Activated naive CD8-positive, alpha-beta T cell treated with anti-CD3 and anti-CD28 coated beads, Interleukin-2, amount 50 U/mL, for 16 hours (primary cell): ENCODE results near the gene RAB4A.

Experiments
- DNase-seq: peaks from one replicate; pipeline ENCODE4 v3.0.0-alpha.2; 2020; ENCODE audit warnings: low read depth, low spot score

Gene RAB4A, protein sequence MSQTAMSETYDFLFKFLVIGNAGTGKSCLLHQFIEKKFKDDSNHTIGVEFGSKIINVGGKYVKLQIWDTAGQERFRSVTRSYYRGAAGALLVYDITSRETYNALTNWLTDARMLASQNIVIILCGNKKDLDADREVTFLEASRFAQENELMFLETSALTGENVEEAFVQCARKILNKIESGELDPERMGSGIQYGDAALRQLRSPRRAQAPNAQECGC

DNA sequence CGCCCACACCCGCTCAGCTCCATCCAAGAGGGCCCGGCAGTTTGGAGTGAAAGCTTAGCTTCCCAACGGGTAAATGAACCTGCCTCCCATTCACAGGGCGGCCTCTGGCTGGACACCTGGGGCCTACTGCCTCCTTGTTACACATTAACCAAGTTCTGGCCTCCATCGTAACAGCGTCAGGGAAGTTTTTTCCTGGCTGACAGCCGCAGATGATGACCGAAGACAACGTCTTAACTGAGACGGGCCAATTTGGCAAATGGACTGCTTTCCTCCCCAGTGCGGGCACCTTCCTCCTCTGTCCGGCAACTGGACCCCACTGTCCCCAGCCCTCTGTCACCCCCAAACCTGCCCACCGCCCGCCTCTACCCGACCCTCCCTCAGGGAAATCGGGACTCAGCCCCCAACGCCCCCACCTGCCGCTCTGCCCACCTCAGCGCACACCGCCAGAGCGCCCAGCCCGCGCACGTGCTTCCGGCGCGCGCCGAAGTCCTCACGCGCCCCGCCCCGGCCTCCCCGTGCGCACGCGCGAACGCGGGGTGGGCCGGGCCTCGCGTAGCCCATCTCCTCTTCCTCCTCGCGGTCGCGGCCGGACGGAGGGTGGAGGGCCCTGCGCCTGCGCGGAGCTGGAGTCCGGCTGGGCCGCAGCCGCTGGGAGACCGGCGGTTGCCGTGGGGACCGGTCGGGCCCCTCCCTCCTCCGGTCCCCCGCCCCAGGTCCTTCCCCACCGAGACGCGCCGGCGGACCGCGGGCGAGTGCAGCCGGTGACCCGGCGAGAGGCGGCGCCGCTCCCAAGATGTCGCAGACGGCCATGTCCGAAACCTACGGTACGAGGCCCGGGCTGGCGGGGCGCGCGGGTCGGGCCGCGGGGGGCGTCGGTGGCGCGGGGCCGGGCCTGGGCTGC, at the start of gene RAB4A:
RAB4A (plus strand) TSS at position 565 of the 901 bp plus-strand sequence; CDS start at position 794, 229 bp downstream.
- DNase-seq: peak; percentile 43

DNA sequence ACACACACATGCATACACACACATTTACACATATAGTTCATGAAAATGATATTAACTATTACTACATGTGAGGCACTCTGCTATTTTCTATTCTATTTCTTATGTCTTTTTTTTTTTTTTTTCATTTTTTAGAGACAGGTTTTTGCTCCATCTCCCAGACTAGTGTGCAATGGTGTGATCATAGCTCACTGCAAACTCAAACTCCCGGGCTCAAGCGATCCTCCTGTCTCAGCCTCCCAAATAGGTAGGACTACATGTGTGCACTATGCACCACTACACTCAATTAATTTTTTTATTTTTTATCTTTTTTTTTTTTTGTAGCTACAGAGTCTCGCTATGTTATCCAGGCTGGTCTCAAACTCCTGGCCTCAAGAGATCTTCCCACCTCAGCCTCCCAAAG, 48.8 kb upstream of the RAB4A start:
- no peak for DNase-seq

DNA sequence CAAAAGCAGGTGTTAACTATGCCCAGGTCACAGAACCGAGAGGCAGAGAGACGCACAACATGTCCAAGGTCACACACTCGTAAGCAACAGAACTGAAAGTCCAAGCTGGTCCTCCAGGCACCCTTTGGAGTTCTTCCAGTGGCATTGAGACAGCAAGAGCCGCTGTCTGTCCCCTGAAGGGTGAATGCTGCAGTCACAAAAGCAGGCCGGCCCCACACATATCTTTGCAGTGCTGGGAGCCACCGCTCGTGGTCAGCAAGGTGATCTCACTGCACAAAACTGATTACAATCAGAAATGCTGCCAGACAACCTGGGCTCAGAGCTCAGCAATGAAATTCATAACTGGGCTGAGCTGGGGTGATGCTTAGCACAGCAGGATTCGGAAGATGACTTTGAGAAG, 47.4 kb upstream of the RAB4A start:
- no peak for DNase-seq

DNA sequence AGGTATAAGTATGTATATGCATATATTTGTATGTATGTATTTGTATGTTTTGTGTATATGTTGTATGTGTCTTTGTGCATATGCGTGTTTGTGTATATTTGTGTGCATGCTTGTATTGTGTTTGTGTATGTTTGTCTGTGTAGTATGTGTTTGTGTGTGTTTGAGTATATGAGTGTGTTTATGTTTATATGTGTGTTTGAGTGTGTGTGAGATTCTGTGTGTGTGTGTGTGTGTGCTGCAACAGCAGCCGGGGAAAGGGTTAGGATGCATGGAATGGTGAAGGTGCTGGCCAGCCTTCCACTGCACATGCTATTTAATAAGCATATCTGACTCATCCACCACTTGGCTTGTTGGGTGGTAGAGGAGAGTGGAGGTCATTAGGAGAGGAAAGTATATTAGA, 46.6 kb upstream of the RAB4A start:
- DNase-seq: no peak

DNA sequence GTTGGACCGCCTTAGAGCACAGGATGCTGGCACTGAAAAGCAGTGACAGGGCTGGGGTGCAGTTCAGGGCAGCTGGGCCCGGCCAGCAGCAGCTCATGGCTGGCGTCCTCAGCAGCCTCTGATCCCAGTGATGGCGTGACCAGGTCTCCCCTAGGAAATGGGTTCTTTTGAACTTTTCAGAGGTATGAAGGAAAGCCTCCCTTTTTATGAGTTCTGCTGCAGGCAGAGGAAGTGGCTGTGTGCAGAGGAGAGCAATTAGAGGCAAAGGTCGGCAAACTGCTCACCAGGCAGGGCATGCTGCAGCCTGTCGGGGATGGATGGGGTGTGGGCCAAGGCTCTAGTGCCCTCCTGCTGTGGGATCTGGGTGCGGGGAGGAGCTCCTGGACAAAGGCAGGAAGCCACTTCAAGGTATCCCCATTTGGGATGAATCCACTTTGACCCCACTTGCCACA, 45.6 kb upstream of the RAB4A start:
- DNase-seq: no peak

DNA sequence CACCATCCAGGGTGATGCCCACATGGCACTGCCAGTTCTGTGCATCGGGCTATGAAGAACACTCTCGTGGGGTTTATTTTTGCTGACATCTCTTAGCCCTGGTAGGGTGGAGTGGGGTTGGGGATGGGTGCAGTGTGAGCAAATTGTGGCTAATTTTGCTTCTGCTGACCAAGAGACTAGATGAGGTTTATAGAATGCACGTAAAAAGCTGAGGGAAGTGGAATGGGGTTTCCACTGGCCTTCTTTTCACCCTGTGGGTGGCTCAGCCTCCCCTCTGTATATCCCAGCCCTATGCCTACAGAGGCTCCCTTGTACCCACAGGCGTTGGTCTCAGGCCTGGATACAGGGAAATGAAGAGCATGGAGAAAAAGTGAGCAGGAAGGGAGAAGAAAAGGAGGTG, 44.1 kb upstream of the RAB4A start:
- DNase-seq: no peak

DNA sequence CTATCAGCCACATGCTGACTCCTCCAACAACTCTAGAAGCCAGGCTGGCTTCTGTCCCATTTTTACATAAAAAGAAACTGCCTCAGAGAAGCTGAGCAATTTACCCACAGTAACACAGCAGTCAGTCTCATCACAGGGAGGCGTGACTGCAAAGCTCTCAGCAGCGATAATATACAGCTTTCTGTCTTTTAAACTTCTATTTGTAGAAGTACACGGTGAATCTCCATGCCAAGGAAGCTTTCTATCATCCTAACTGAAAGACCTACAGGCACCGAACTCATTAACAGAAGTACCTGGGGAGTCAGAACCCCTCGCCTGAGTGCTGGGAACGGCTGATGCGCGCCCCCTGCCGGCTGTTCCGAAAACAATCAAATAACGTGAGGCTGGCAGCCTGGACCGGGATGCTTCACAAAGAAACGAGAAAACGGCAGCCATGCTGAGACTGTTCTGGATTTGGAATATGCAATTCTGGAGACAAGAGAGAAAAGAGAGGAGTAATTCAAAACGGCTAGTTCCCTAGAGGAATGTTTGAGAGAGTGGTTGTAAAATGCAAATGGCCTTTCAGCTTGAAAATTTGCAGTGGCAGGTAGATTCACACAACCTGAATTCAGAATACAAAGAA, 43.5 kb upstream of the RAB4A start:
- DNase-seq: peak; percentile 39

DNA sequence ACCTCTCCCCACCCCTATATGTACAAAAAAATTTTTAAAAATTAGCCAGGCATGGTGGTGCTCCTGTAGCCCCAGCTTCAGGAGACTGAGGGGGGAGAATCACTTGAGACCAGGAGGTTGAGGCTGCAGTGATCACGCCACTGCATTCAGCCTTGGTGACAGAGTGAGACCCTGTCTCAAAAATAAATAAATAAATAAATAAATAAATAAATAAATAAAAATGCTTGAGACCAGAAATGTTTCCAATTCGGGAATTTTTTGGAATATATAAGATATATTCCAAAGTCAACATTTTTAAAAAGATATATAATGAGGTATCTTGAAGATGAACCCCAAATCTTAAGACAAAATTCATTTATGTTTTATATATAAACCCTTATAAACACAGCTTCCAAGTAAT, 42.4 kb upstream of the RAB4A start:
- no peak for DNase-seq

DNA sequence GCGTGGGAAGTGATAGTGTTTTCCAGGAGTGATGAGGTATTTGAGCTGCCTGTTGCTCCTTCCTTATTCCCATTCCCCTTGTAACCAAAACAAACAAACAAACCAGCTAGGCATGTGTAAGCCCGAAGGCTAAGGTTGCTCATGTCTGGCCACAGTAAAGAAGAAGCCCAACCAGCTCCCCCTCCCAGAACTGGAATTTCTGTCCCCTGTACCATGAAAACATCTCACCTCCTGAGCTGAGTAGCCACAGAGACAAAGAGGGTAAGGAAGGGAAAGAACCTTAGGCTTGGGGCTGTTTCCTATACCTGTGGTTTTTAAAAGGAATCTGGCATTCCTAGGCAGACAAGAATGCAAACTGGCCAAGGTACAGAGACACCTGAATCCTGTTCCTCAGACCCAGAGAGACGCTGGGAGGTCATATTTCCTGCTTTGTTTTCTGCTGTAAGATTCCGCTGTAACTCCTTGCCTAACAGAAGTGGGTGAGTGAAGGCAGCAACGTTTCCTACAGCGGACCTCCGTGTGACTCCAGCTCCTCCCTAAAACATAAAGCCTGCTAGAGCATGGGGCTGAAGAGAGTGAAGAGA, 41.7 kb upstream of the RAB4A start:
- DNase-seq: no peak

DNA sequence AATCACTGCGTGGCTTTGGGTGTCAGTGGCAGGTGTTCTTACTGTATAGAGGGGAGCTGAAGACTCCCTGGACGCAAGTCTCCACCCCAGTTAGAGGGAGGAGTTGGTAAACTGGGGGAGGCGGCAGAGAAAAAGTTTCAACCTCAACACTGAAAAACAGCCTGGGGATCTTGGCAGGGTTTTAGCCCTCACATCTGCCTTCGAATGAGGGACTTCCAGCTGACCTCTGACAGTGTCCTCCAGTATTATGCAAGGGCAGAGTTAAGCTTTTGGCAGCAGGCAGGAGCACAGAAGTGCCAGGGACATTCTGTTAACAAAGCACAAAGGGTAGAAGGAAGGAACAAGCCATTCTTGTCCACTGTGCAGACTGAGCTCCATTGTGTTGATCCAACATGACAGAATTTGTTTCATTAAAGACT, 41.2 kb upstream of the RAB4A start:
- no peak for DNase-seq

DNA sequence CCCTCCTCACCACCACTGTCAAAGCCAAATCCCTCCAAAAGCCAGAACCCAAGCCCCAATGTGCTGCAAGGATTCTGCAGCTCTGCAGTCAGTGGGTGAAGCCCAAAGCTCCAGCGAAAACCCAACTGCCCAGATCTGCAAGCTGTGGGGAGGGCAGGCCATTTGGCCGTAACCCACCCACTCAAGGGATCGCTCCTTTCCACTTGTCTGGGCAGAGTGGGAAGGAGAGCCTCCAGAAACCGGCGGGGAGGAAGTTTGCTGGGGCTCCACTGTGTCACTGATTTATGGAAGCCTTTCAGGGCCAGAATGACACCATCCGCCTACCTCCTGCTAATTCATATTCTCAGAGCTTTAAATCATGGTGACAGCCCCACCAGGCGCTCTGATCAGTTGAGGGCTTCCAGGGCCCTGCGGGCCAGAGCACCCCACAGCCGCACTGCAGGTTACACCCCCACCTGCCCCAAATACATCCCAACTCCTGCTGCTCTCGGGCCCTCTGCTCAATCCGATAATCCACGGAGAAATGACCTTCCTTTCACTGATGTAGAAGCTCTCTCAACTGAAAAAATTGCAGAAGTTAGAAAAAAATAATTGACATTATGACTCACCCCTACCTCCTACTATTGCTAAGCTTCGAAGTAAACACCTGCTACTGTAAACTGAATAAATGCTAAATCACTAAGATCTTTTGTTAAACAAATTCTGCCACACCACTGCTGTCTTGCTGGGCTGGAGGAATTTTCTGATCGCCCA, 40.6 kb upstream of the RAB4A start:
- no peak for DNase-seq

DNA sequence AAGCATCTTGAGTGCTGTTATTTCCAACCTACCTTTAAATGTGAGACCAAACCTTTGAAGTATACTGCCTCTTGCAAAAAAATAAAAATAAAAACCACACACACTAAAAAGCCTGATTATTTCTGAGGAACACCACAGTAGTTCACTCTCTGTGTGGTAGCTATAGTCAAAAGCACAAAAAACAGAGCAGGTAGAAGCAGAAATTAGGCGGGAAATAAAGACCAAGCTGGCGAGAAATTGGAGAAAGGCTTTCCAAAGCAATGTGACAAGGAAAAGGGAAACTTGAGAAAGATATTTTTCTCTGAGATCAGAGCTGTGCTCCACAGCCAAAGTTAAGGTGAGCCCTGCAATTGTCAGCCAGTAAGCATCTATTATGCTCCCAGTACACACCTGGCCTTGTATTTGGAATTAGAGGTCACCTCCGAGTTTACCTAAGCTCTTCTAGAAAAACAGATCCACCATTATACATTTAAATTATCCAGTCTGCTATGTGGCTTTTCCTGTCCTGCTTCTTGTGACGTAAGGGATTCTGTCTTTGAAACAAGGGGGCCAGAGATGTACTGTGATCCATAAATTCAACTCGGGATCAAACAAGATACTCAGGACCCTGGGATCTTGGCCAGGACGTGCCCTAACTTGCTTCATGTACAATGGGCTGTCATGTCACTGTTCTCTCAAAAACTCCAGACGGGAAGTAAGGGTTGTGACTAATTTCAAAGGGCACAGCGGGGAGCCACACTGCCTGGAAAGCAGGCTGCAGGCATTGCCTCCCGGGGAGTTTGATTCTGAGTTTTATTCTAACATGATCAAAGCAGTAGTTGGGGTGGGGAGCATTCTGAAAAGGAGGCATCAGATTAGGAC, 39.8 kb upstream of the RAB4A start:
- no peak for DNase-seq

DNA sequence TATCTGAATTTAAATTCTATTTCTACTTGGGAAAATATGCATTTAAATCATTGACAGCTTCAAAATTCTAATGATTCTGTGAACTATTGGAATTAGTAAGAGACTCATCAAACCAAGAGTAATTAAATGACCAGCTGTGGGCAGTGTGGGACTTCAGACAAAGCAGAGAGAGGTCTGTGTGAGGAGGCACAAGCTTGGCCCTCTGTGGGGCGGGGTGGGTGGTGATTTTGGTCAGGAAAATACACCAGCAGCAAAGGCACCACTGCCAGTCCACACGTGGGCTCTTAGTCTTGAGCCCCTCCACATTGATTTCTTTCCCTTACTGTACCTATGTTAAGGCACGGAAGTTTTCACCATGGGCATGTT, 39.2 kb upstream of the RAB4A start:
- DNase-seq: no peak

DNA sequence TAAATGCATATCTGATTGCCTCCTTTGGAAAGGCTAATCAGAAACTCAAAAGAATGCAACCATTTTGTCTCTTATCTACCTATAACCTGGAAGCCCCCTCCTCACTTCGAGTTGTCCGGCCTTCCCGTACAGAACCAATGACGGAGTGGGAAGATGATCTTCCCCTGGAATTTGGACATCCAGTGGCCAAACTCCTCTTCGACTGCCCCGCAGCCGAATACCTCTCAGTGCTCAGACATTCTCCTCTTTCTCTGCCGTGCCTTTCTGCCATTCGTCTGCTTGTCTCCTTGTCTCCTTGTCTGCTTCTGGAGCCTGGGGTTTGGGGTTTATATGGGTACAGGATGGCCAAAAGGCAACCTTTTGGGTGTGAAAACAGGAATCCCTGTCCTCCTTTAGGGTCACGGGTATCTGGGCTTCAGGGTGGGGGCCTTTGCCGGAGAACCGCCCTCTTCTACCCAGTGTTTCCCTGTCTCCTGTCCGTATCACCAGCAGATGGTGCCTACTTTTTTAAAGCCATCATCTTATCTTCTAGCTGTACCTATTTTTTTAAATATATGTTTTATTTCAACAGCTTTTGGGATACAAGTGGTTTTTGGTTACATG, 35.9 kb upstream of the RAB4A start:
- DNase-seq: no peak

DNA sequence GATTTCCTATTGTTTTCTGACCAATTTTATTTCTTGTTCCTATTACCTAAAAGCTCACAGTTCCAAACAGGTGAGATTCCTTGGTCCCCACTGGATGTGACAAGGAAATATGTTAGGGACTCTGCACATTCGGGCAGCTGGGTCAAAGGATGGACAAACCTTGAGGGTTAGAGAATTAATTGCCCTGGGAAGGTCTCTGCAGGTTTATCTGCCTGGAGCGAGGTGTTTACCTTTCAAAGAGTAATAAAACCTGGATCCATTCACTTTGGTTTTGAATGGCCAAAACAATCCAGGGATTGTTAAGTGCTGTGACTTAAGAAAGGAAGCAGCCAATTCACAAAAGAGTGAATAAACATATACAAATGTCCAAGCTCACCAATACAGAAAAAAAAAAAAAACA, 33.6 kb upstream of the RAB4A start:
- no peak for DNase-seq

DNA sequence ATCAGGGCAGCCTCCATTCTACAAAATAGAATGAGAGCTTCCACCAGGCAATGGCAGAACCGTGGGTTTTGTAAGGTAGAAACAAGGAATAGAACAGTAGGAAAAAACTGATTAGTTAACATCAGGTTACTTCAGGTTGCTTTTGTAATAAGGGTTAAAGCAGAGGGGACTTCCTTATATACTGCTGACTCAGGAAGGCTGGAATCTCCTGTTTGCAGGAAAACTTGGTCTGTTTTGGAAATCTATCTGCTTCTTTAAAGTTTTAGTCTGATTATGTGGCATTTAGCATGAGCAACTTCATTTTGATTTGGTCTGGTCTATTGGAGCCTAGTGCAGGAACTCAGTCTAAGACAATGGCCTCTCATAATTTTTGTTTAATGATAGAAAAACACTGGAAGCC, 32.7 kb upstream of the RAB4A start:
- DNase-seq: no peak

DNA sequence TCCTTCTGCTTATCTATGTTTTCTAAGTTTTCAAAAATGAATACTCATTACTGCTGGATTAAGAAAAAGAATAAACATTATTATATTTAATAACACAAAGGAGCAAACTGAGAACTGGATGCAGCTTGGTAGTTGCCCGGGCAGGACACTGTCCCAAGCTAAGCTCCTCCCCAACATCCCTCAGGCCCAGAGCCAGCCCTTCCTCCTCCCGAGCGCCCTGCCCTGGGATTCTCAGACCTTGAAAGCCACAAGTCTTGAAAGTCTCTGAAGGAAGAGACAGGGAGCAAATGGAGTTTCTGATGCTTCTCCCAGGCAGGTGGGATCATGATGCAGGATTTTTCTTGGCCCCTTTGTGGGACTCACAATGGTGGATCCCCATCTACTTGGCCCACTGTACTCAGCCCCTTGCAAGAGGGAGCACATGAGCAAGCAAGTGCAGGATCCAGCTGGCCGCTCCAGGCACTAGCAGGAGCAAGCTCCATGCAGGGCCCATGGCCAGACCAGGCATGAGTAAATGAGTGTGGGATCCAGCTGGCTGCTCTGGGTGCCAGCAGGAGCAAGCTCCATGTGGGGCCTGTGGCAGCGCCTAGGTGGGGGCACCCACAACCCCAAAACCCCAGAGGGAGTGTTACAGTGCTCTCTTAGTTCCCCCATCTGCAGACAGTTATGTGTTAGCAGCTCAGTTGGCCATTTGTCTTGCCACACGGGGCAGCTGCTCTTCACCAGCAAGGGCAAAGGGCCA, 32.1 kb upstream of the RAB4A start:
- no peak for DNase-seq

DNA sequence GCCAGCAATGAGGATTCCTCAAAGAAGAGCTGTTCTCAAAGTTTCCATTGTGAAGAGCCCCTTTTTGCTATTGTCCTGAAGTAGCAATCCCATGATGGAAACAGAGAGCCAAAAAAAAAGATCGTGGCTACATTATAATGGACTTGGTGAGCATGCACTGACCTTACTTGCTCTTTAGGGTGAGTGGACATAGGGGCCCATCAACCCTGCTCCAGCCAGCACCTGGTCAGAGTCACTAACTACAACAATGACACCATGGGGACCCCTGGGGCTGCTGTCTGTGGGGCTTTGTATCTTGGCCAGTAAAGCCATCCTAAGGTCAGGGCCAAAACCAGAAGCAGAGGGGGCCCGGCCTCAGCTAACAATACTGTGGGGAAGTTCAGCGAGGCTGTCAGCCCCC, 30.4 kb upstream of the RAB4A start:
- DNase-seq: no peak

DNA sequence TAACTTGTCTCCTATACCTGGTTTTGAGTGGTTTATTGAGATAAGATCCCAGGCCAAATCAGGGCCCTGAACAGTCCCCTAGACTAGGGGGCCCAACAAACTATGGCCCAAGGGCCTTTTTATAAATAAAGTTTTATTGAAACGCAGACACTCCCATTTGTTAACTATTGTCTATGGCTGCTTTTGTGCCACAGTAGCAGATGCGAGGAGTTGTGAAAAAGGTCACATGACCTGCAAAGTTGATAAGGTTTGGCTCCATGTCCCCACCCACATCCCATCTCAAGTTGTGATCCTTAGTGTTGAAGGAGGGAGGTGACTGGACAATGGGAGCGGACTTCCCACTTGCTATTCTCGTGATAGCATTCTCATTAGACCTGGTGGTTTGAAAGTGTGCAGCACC, 29.5 kb upstream of the RAB4A start:
- no peak for DNase-seq

DNA sequence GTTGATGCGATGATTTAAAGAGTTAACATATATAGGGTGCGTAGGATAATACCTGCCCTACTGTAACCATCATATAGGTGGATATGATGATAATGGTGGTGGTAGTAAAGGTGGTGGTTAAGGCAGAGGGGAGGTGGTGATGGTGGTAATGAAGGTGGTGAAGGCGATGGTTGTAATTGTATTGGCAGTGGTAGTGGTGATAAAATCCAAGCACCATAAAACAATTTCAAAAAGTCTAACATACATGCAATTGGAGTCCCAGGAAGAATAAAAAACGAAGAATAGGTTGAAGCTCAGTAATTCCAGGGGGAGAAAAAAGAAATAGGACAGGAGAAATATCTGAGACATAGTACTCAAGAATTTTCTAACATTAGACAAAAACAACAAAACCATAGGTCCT, 27.3 kb upstream of the RAB4A start:
- no peak for DNase-seq
